ENCODE data around the gene ASTN2.

The ASTN2 gene

DNA sequence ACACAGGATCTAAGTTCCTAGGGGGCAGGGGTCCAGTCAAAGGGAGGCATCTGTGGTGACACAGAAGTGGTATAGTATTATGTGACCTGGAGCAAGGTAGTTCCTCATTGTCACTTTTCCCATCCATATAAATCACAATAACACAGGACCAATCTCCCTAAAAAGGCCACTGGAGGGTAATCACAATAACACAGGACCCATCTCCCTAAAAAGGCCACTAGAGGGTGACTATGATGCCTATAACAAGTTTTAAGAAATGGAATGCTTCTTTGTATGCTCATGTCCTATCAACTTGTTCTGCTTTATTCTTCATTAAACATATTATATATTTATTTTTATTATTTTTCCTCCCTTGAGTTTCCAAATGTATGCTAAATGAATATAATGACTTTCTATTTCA is 254.6 kb downstream of the ASTN2 start:
- Histone ChIP-seq H3K9me2 (replicated peaks; ENCODE audit: control insufficient read depth, low read length) (no peaks in the 10 kb centered on the region), H4K20me1 (ENCODE audit: control insufficient read depth, insufficient read depth, low read depth, low read length) (no peaks in the 10 kb centered on the region), H3K4me2 (ENCODE audit: low read length) (no peak overlapping the region), H3K4me3 (ENCODE audit: low read length) (no peak overlapping the region), H3K79me2 (ENCODE audit: control insufficient read depth, low read length) (no peaks in the 10 kb centered on the region), H3K27me3 (ENCODE audit: control insufficient read depth, low read length) (no peaks in the 10 kb centered on the region), H3F3A (ENCODE audit: control insufficient read depth, insufficient read depth) (no peaks in the 10 kb centered on the region), H3K4me1 (ENCODE audit: control insufficient read depth, low read length) (peaks cover 15% of the 10 kb centered on the region), H3K36me3 (ENCODE audit: control insufficient read depth, low read length) (peaks cover 4% of the 10 kb centered on the region; the same call in 1 of the 2 replicates), H3K27ac (ENCODE audit: low read depth, low read length) (no peak overlapping the region), H3K9me3 (ENCODE audit: control insufficient read depth, insufficient read depth, low read length) (no peaks in the 10 kb centered on the region)
- TF ChIP-seq CTCF (IDR thresholded peaks at IDR 0.05; ENCODE audit: low read depth, low read length, poor library complexity, severe bottlenecking) (peak; percentile 48), EZH2phosphoT487 (IDR thresholded peaks at IDR 0.05; ENCODE audit: borderline replicate concordance, low read length) (no peak)

DNA sequence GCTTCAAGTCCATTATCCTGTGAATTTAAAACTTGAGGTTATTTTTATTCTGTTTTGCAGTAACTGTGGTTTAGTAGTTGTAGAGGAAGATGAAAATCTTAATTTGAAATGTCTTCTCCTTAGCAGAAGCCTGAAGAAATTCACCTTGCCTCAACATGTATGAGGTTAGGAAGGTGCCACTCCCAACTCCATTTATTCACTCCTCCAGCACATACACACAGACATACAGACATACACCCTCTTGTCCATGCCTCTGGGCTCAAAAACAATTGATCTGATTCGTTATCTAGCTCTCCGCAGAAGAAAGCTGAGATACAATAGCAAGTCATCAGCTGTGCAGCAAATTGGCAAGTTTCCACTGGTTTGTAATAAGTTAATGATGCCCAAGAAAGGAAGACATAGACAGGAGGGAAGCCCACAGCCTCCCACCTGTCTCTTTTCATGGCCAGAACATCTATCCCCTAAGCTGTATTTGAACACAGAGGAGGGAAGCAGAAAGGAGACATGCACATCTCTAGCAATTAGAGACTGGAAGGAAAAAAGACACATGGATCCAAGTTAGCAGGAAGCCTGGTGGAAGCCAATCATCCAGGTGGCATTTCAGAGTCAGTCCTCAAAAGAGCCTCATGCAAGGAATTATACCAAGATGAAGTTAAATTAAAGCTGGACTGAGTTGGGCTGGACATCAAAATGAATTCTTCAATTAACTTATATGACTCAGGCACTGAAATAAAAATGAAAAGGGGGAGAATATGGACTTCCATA is 257.9 kb downstream of the ASTN2 start:
- H3K4me1 ChIP-seq (ENCODE audit: control insufficient read depth, low read length), result peaks cover 15% of the 10 kb centered on the region
- no peaks in the 10 kb centered on the region for H3K79me2 ChIP-seq (ENCODE audit: control insufficient read depth, low read length)
- H3K4me2 ChIP-seq (ENCODE audit: low read length), result no peak overlapping the region
- no peaks in the 10 kb centered on the region for H3K27me3 ChIP-seq (ENCODE audit: control insufficient read depth, low read length)
- H3K9me3 ChIP-seq (ENCODE audit: control insufficient read depth, insufficient read depth, low read length), result no peaks in the 10 kb centered on the region
- TF ChIP-seq EZH2phosphoT487 (IDR thresholded peaks at IDR 0.05; ENCODE audit: borderline replicate concordance, low read length), result no peak
- no peak for TF ChIP-seq CTCF (IDR thresholded peaks at IDR 0.05; ENCODE audit: low read depth, low read length, poor library complexity, severe bottlenecking)
- no peaks in the 10 kb centered on the region for H4K20me1 ChIP-seq (ENCODE audit: control insufficient read depth, insufficient read depth, low read depth, low read length)
- no peak overlapping the region for H3K4me3 ChIP-seq (ENCODE audit: low read length)
- no peaks in the 10 kb centered on the region; the same call in 1 of the 2 replicates for H3K9me2 ChIP-seq (replicated peaks; ENCODE audit: control insufficient read depth, low read length)
- H3K27ac ChIP-seq (ENCODE audit: low read depth, low read length), result no peak overlapping the region
- H3K36me3 ChIP-seq (ENCODE audit: control insufficient read depth, low read length), result peaks cover 4% of the 10 kb centered on the region; the same call in 1 of the 2 replicates
- no peaks in the 10 kb centered on the region for H3F3A ChIP-seq (ENCODE audit: control insufficient read depth, insufficient read depth)

DNA sequence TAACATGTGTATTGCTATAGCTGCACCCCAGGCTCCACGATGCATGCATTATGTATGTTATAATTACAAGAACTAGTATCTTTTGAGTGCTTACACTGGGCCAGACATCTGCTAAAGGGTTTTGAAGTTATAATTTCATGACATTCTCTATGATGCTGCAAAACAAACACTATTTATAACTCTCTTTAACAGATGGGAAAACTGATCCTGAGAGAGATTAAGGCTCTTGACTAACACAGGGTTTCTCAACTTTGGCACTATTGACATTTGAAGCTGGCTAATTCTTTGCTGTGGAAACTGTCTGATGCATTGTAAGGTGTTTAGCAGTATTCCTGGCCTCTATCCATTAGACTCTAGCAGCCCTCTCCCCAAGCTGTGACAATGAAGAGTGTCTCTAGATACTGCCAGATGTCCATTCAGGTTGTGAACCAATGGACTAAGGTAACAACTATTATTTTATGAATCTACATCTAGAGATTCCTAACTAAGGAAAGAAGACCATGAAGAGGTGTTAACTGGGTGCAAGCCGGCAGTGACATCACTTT is 258.6 kb downstream of the ASTN2 start:
- no peak overlapping the region for H3K4me2 ChIP-seq (ENCODE audit: low read length)
- TF ChIP-seq EZH2phosphoT487 (IDR thresholded peaks at IDR 0.05; ENCODE audit: borderline replicate concordance, low read length), result no peak
- TF ChIP-seq CTCF (IDR thresholded peaks at IDR 0.05; ENCODE audit: low read depth, low read length, poor library complexity, severe bottlenecking), result no peak

More for the DNA sequence above, 258.6 kb downstream of the ASTN2 start:
- no peaks in the 10 kb centered on the region for H4K20me1 ChIP-seq (ENCODE audit: control insufficient read depth, insufficient read depth, low read depth, low read length)
- H3K9me3 ChIP-seq (ENCODE audit: control insufficient read depth, insufficient read depth, low read length), result no peaks in the 10 kb centered on the region
- H3K36me3 ChIP-seq (ENCODE audit: control insufficient read depth, low read length), result peaks cover 4% of the 10 kb centered on the region; the same call in 1 of the 2 replicates
- H3K9me2 ChIP-seq (replicated peaks; ENCODE audit: control insufficient read depth, low read length), result no peaks in the 10 kb centered on the region; the same call in 1 of the 2 replicates
- H3K4me1 ChIP-seq (ENCODE audit: control insufficient read depth, low read length), result peaks cover 12% of the 10 kb centered on the region
- no peak overlapping the region for H3K27ac ChIP-seq (ENCODE audit: low read depth, low read length)
- no peaks in the 10 kb centered on the region for H3K27me3 ChIP-seq (ENCODE audit: control insufficient read depth, low read length)
- H3F3A ChIP-seq (ENCODE audit: control insufficient read depth, insufficient read depth), result no peaks in the 10 kb centered on the region
- no peak overlapping the region for H3K4me3 ChIP-seq (ENCODE audit: low read length)
- H3K79me2 ChIP-seq (ENCODE audit: control insufficient read depth, low read length), result no peaks in the 10 kb centered on the region

Data from DOHH2 (cell line).